Keratinocyte (primary cell): ENCODE measurements around the gene MAX. TPM values are rescaled to one million over a fixed set of nuclear protein-coding genes. Genes with fewer than 3 reads are reported as not detected.

ENCODE experiments used
- DNase-seq: peaks from one replicate; pipeline ENCODE4 v3.0.0-alpha.2; 2011; ENCODE audit warnings: low read depth, missing footprints, low spot score
- FAIRE-seq: peaks from 2 replicates; lab custom pipeline; 2011; peaks lifted over from hg19 to GRCh38; lab: Jason Lieb, UNC
- H2AFZ ChIP-seq: 2 replicates; pipeline ENCODE4 v1.6.0; 2012; ENCODE audit warnings: low read length, control low read depth, inconsistent platforms; ENCODE audit not compliant: control insufficient read depth
- H3K27ac ChIP-seq: 2 replicates; pipeline ENCODE4 v1.5.1; 2011; ENCODE audit warnings: low read length; ENCODE audit not compliant: control insufficient read depth, insufficient read depth
- H3K27me3 ChIP-seq: 3 replicates; pipeline ENCODE4 v1.6.0; 2011; ENCODE audit warnings: low read length; ENCODE audit not compliant: control insufficient read depth, insufficient read depth; ENCODE audit errors: extremely low read depth
- H3K36me3 ChIP-seq, 2 experiments: 2 replicates in 1 of 2; 3 replicates in 1 of 2; pipeline ENCODE4 v1.5.1; 2011; ENCODE audit warnings: low read length in 2 of 2, mild to moderate bottlenecking in 1 of 2; ENCODE audit not compliant: control insufficient read depth in 2 of 2, insufficient read depth in 2 of 2; ENCODE audit errors: extremely low read depth in 1 of 2
- H3K4me1 ChIP-seq: 3 replicates; pipeline ENCODE4 v1.5.1; 2011; ENCODE audit warnings: low read length; ENCODE audit not compliant: control insufficient read depth, insufficient read depth; ENCODE audit errors: extremely low read depth
- H3K4me2 ChIP-seq: 3 replicates; pipeline ENCODE4 v1.6.0; 2011; ENCODE audit warnings: low read depth, low read length; ENCODE audit not compliant: control insufficient read depth, insufficient read depth; ENCODE audit errors: extremely low read depth
- H3K4me3 ChIP-seq, 3 experiments: fragments of 200-600 bp in 1 of 3; sonication (generic) in 1 of 3; 2 replicates in 2 of 3; 3 replicates in 1 of 3; pipeline ENCODE4 v1.5.1; 2011 to 2016; ENCODE audit warnings: low read length in 3 of 3, mild to moderate bottlenecking in 3 of 3, control low read depth in 2 of 3, inconsistent platforms in 1 of 3, low read depth in 1 of 3, mixed read lengths in 1 of 3, mixed run types in 1 of 3, moderate library complexity in 1 of 3; ENCODE audit not compliant: control insufficient read depth in 2 of 3, insufficient read depth in 2 of 3; ENCODE audit errors: extremely low read depth in 1 of 3
- H3K79me2 ChIP-seq: 2 replicates; pipeline ENCODE4 v1.6.0; 2012; ENCODE audit warnings: low read length; ENCODE audit not compliant: control insufficient read depth, insufficient read depth
- H3K9ac ChIP-seq: 3 replicates; pipeline ENCODE4 v1.6.0; 2011; ENCODE audit warnings: low read length; ENCODE audit not compliant: control insufficient read depth, insufficient read depth; ENCODE audit errors: extremely low read depth
- H3K9me1 ChIP-seq: 3 replicates; pipeline ENCODE4 v1.6.0; 2011; ENCODE audit warnings: low read length; ENCODE audit not compliant: control insufficient read depth, insufficient read depth; ENCODE audit errors: extremely low read depth
- H3K9me3 ChIP-seq: 2 replicates; pipeline ENCODE4 v1.5.1; 2012; ENCODE audit warnings: low read depth, low read length; ENCODE audit not compliant: control insufficient read depth
- H4K20me1 ChIP-seq: 3 replicates; pipeline ENCODE4 v1.6.0; 2011; ENCODE audit warnings: low read length; ENCODE audit not compliant: control insufficient read depth, insufficient read depth; ENCODE audit errors: extremely low read depth
- EZH2 ChIP-seq: IDR thresholded peaks from one replicate; pipeline ENCODE4 v1.6.1; 2012; ENCODE audit warnings: inconsistent platforms, mild to moderate bottlenecking, low read length, moderate library complexity
- dilution Hi-C: fragments of 300-500 bp; cut with MboI; formaldehyde crosslinking; loops from one replicate; pipeline ENCODE4 v1.7.0; 2020; ENCODE audit warnings: low sequenced_read_pairs; ENCODE audit not compliant: extremely low pct_ligation_motif_present
- polyA plus RNA-seq, 5 experiments: library from polyadenylated mRNA; depleted of rRNA in 3 of 5; stranded (reverse) in 3 of 5; stranded (forward) in 1 of 5; unstranded in 1 of 5; fragments of >200 nt; gene quantifications; 1 replicate in 1 of 5; 2 replicates in 3 of 5; 3 replicates in 1 of 5; pipeline versions ENCODE4 v1.2.1 to v1.2.3, GENCODE V29; 2011 to 2012; ENCODE audit warnings: missing spikeins in 2 of 5, low read depth in 1 of 5, low replicate concordance in 1 of 5
- TF ChIP-seq, protein P1 (sequence below), 3 experiments: IDR thresholded peaks in 1 of 3; conservative IDR thresholded peaks in 1 of 3; optimal IDR thresholded peaks in 1 of 3; 2 replicates in 2 of 3; 3 replicates in 1 of 3; pipeline versions ENCODE3 to v1.5.1; 2011; ENCODE audit warnings: low read length in 3 of 3, mild to moderate bottlenecking in 3 of 3, moderate library complexity in 2 of 3, control low read depth in 1 of 3, inconsistent platforms in 1 of 3; ENCODE audit not compliant: insufficient read depth in 2 of 3; ENCODE audit errors: extremely low read depth in 1 of 3

The MAX gene
- polyA plus RNA-seq, 1 donor (not counting 4 experiments of a cell fraction or from before 2014, with no cell fraction given) = 65.2 TPM

DNA sequence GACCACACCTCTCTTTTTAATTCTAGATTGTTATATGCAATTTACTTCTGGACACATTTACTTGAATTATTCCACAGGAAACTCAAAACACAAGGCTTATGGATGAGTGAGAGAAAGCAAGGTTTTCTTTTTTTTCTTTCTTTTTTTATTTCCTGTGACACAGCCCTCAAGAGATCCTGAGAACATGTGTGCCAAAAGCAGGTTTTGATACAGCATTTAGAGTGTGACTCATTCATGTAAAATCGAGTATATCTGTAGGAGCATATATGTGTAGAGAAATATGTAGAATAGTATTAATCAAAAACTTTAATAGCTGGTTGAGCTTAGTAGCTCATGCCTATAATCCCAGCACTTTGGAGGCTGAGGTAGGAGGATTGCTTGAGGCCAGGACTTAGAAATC, 4.4 kb upstream of the MAX start:
- FAIRE-seq = no peak

GRCh38 chr14:65106316-65106715, 4.0 kb upstream of the MAX start:
- dilution Hi-C loops = no loop called here
- no peak for FAIRE-seq

More for the DNA sequence above, 4.4 kb upstream of the MAX start:
- H3K4me1 ChIP-seq = peaks cover 6% of the 10 kb centered on the region
- no peaks in the 10 kb centered on the region for H3K27me3 ChIP-seq
- DNase-seq = no peak
- no peaks in the 10 kb centered on the region for H3K9me3 ChIP-seq
- no peak overlapping the region for H3K9ac ChIP-seq
- TF ChIP-seq EZH2 = no peak
- TF ChIP-seq, protein P1, sequence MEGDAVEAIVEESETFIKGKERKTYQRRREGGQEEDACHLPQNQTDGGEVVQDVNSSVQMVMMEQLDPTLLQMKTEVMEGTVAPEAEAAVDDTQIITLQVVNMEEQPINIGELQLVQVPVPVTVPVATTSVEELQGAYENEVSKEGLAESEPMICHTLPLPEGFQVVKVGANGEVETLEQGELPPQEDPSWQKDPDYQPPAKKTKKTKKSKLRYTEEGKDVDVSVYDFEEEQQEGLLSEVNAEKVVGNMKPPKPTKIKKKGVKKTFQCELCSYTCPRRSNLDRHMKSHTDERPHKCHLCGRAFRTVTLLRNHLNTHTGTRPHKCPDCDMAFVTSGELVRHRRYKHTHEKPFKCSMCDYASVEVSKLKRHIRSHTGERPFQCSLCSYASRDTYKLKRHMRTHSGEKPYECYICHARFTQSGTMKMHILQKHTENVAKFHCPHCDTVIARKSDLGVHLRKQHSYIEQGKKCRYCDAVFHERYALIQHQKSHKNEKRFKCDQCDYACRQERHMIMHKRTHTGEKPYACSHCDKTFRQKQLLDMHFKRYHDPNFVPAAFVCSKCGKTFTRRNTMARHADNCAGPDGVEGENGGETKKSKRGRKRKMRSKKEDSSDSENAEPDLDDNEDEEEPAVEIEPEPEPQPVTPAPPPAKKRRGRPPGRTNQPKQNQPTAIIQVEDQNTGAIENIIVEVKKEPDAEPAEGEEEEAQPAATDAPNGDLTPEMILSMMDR (optimal IDR thresholded peaks at IDR 0.05 in 1 of 3, IDR thresholded peaks at IDR 0.05 in 1 of 3, conservative IDR thresholded peaks at IDR 0.05 in 1 of 3; ENCODE audit: extremely low read depth in 1 of 3, insufficient read depth in 2 of 3, low read length in 3 of 3) = no peak
- H3K79me2 ChIP-seq = peaks cover 4% of the 10 kb centered on the region
- H3K27ac ChIP-seq = no peak overlapping the region
- no peak overlapping the region for H2AFZ ChIP-seq
- H3K4me3 ChIP-seq = no peak overlapping the region
- no peaks in the 10 kb centered on the region for H3K9me1 ChIP-seq
- no peaks in the 10 kb centered on the region for H4K20me1 ChIP-seq
- H3K4me2 ChIP-seq = no peak overlapping the region
- dilution Hi-C loops = no loop called here
- no peaks in the 10 kb centered on the region for H3K36me3 ChIP-seq

More at GRCh38 chr14:65106316-65106715, 4.0 kb upstream of the MAX start:
- Histone ChIP-seq H3K4me2 (no peak overlapping the region), H3K9me3 (no peaks in the 10 kb centered on the region), H4K20me1 (no peaks in the 10 kb centered on the region), H3K4me3 (no peak overlapping the region), H3K4me1 (peaks cover 6% of the 10 kb centered on the region), H3K27me3 (no peaks in the 10 kb centered on the region), H3K36me3 (no peaks in the 10 kb centered on the region), H2AFZ (no peak overlapping the region), H3K27ac (no peak overlapping the region), H3K9ac (no peak overlapping the region), H3K9me1 (no peaks in the 10 kb centered on the region), H3K79me2 (peaks cover 7% of the 10 kb centered on the region)
- no peak for DNase-seq
- TF ChIP-seq, protein P1 (optimal IDR thresholded peaks at IDR 0.05 in 1 of 3, IDR thresholded peaks at IDR 0.05 in 1 of 3, conservative IDR thresholded peaks at IDR 0.05 in 1 of 3; ENCODE audit: extremely low read depth in 1 of 3, insufficient read depth in 2 of 3, low read length in 3 of 3) = no peak
- no peak for TF ChIP-seq EZH2
